ENCODE measurements around the gene PFKFB2. TPM values are rescaled to one million over a fixed set of nuclear protein-coding genes. Genes with fewer than 3 reads are reported as not detected.

PFKFB2 gene
- total RNA-seq, 4 donors from 2014 or later, result 44.6 to 150 (median 116) TPM

- peak overlapping the region in 3 of 4 donors; percentile 1 to 88 (median 53) for H3K27ac ChIP-seq
- H3K4me1 ChIP-seq, result peaks cover 0 to 20% (median 6%) of the 10 kb centered on the region in 4 donors
Observed at GRCh38 chr1:207009182-207009850, 43.8 kb upstream of the PFKFB2 start.

DNA sequence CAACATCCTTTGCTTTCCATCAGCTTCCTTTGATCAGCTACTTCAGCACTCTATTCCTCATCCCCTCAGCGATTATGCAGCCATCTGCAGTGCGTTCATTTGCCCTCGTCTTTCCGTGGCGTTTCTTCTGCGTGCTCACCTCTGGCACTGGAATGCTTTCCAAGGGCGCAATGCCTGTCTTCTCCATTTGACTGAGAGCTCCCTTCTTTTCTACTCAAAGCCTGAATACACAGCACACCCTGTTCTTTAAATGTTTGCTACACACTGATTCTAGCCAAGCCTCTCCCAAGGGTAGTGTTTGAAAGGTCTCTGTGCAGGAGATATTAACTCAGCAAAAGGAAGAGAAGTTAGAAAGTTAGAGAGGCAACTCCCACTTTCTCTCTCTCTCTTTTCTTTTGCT is 43.1 kb upstream of the PFKFB2 start:
- no peaks in the 10 kb centered on the region for H3K36me3 ChIP-seq
- TF ChIP-seq POLR2A (IDR thresholded peaks at IDR 0.05), result no peak
- TF ChIP-seq, protein P1, sequence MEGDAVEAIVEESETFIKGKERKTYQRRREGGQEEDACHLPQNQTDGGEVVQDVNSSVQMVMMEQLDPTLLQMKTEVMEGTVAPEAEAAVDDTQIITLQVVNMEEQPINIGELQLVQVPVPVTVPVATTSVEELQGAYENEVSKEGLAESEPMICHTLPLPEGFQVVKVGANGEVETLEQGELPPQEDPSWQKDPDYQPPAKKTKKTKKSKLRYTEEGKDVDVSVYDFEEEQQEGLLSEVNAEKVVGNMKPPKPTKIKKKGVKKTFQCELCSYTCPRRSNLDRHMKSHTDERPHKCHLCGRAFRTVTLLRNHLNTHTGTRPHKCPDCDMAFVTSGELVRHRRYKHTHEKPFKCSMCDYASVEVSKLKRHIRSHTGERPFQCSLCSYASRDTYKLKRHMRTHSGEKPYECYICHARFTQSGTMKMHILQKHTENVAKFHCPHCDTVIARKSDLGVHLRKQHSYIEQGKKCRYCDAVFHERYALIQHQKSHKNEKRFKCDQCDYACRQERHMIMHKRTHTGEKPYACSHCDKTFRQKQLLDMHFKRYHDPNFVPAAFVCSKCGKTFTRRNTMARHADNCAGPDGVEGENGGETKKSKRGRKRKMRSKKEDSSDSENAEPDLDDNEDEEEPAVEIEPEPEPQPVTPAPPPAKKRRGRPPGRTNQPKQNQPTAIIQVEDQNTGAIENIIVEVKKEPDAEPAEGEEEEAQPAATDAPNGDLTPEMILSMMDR (IDR thresholded peaks at IDR 0.05), result no peak
- peak overlapping the region in 2 of 4 donors; percentile 53 to 88 for H3K27ac ChIP-seq
- DNase-seq, result no peak
- no peaks in the 10 kb centered on the region for H3K9me3 ChIP-seq
- no peaks in the 10 kb centered on the region for H3K27me3 ChIP-seq
- H3K4me3 ChIP-seq, result no peak overlapping the region
- peaks cover 0 to 17% (median 6%) of the 10 kb centered on the region in 4 donors for H3K4me1 ChIP-seq

More at GRCh38 chr1:207009182-207009850, 43.8 kb upstream of the PFKFB2 start:
- H3K36me3 ChIP-seq, result no peaks in the 10 kb centered on the region
- no peak overlapping the region for H3K4me3 ChIP-seq
- DNase-seq, result peak in 1 of 3 donors; percentile 73
- no peaks in the 10 kb centered on the region for H3K9me3 ChIP-seq
- no peaks in the 10 kb centered on the region for H3K27me3 ChIP-seq
- peak in 1 of 2 donors; percentile 44 for TF ChIP-seq POLR2A (IDR thresholded peaks at IDR 0.05)
- TF ChIP-seq, protein P1 (IDR thresholded peaks at IDR 0.05), result no peak

GRCh38 chr1:207010726-207011125 is 42.3 kb upstream of the PFKFB2 start:
- peaks cover 0 to 15% (median 6%) of the 10 kb centered on the region in 4 donors for H3K4me1 ChIP-seq
- H3K36me3 ChIP-seq, result no peaks in the 10 kb centered on the region
- TF ChIP-seq, protein P1 (IDR thresholded peaks at IDR 0.05), result no peak
- TF ChIP-seq POLR2A (IDR thresholded peaks at IDR 0.05), result no peak
- no peak for DNase-seq
- H3K4me3 ChIP-seq, result no peak overlapping the region
- no peaks in the 10 kb centered on the region for H3K27me3 ChIP-seq
- H3K9me3 ChIP-seq, result no peaks in the 10 kb centered on the region
- peak overlapping the region in 1 of 4 donors; percentile 88 for H3K27ac ChIP-seq

GRCh38 chr1:207013321-207014085 is 39.6 kb upstream of the PFKFB2 start:
- Histone ChIP-seq H3K36me3 (no peaks in the 10 kb centered on the region), H3K4me1 (peaks cover 0 to 9% (median 4%) of the 10 kb centered on the region in 4 donors), H3K9me3 (no peaks in the 10 kb centered on the region), H3K27ac (no peak overlapping the region), H3K27me3 (no peaks in the 10 kb centered on the region), H3K4me3 (no peak overlapping the region)
- TF ChIP-seq, protein P1 (IDR thresholded peaks at IDR 0.05), result no peak
- TF ChIP-seq POLR2A (IDR thresholded peaks at IDR 0.05), result no peak
- DNase-seq, result no peak

DNA sequence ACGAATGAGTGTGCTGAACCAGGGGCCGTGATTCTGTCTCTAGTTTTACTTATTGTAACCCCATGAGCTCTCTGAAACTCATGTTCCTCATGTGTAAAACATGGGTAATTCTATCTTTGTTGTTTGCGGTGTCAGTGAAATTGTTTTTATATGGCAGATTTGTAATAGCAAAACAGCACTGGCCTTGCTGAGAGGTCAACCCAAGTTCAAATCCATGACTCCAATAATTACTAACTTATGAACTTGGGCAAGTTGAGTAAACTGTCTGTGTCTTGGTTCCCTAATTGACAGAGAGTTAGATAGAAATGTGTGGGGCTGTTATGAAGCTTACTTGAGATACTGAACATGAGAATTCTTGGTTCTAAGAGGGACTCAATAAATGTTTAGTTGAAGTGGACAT is 38.3 kb upstream of the PFKFB2 start:
- Histone ChIP-seq H3K27me3 (no peaks in the 10 kb centered on the region), H3K9me3 (no peaks in the 10 kb centered on the region), H3K4me3 (no peak overlapping the region), H3K36me3 (no peaks in the 10 kb centered on the region), H3K27ac (no peak overlapping the region), H3K4me1 (peaks cover 0 to 3% (median 0%) of the 10 kb centered on the region in 4 donors)
- TF ChIP-seq POLR2A (IDR thresholded peaks at IDR 0.05), result no peak
- TF ChIP-seq, protein P1 (IDR thresholded peaks at IDR 0.05), result no peak
- DNase-seq, result no peak
